Measurements from ENCODE around the gene PHTF1.

The PHTF1 gene

DNA sequence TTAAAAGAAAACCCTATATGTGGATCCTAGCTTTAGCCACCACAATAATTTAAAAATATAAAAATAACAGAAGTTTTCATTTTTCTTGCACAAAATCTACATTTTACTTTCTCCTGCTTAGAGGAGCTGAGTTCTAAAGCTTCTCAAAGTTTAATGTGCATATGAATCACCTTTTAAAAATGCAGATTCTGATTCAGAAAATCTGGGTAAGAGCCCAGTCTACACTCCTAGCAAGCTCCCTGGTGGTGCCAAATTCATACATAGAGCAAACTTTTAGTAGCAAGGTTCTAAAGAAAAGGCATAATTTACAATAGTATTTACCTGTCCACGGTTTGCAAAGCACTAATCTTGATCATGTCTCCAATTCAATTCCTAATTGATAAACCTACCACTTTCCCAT is 33.7 kb upstream of the PHTF1 start:
- no peak for TF ChIP-seq CREB1 (IDR thresholded peaks at IDR 0.05; ENCODE audit: low read depth)
- no peak for TF ChIP-seq EP300 (IDR thresholded peaks at IDR 0.05; ENCODE audit: borderline replicate concordance)
- TF ChIP-seq, protein P1, sequence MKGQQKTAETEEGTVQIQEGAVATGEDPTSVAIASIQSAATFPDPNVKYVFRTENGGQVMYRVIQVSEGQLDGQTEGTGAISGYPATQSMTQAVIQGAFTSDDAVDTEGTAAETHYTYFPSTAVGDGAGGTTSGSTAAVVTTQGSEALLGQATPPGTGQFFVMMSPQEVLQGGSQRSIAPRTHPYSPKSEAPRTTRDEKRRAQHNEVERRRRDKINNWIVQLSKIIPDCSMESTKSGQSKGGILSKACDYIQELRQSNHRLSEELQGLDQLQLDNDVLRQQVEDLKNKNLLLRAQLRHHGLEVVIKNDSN (IDR thresholded peaks at IDR 0.05) = no peak
- TF ChIP-seq RAD21 (IDR thresholded peaks at IDR 0.05; ENCODE audit: low read depth) = no peak
- no peak for TF ChIP-seq TCF12 (IDR thresholded peaks at IDR 0.05; ENCODE audit: low read depth)
- no peak for TF ChIP-seq ZBTB7A (IDR thresholded peaks at IDR 0.05; ENCODE audit: low read depth)
- no peak for TF ChIP-seq REST (IDR thresholded peaks at IDR 0.05; ENCODE audit: low read depth)
- no peak for TF ChIP-seq EGR1 (IDR thresholded peaks at IDR 0.05)
- TF ChIP-seq, protein P2, sequence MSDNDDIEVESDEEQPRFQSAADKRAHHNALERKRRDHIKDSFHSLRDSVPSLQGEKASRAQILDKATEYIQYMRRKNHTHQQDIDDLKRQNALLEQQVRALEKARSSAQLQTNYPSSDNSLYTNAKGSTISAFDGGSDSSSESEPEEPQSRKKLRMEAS (IDR thresholded peaks at IDR 0.05) = no peak
- no peak for TF ChIP-seq YY1 (IDR thresholded peaks at IDR 0.05; ENCODE audit: low read depth)
- no peak for TF ChIP-seq NFIC (IDR thresholded peaks at IDR 0.05)
- no peak for TF ChIP-seq TAF1 (IDR thresholded peaks at IDR 0.05; ENCODE audit: low read depth)
- no peak for TF ChIP-seq FOXM1 (IDR thresholded peaks at IDR 0.05; ENCODE audit: borderline replicate concordance, low read depth)
- TF ChIP-seq CEBPB (IDR thresholded peaks at IDR 0.05) = no peak
- no peak for TF ChIP-seq TEAD4 (IDR thresholded peaks at IDR 0.05)

GRCh38 chr1:113792471-113792870 is 33.2 kb upstream of the PHTF1 start:
- TF ChIP-seq YY1 (IDR thresholded peaks at IDR 0.05; ENCODE audit: low read depth) (no peak), REST (IDR thresholded peaks at IDR 0.05; ENCODE audit: low read depth) (no peak), CEBPB (IDR thresholded peaks at IDR 0.05) (no peak), RAD21 (IDR thresholded peaks at IDR 0.05; ENCODE audit: low read depth) (no peak), TEAD4 (IDR thresholded peaks at IDR 0.05) (no peak)

- TF ChIP-seq EP300 (IDR thresholded peaks at IDR 0.05; ENCODE audit: borderline replicate concordance) = no peak
- TF ChIP-seq CEBPB (IDR thresholded peaks at IDR 0.05) = peak; percentile 51
Measured at GRCh38 chr1:113788802-113789201, 29.5 kb upstream of the PHTF1 start.

GRCh38 chr1:113787663-113788062 is 28.4 kb upstream of the PHTF1 start:
- TF ChIP-seq TAF1 (IDR thresholded peaks at IDR 0.05; ENCODE audit: low read depth) (no peak), EP300 (IDR thresholded peaks at IDR 0.05; ENCODE audit: borderline replicate concordance) (no peak), CEBPB (IDR thresholded peaks at IDR 0.05) (no peak), FOXM1 (IDR thresholded peaks at IDR 0.05; ENCODE audit: borderline replicate concordance, low read depth) (no peak), ZBTB7A (IDR thresholded peaks at IDR 0.05; ENCODE audit: low read depth) (no peak), REST (IDR thresholded peaks at IDR 0.05; ENCODE audit: low read depth) (no peak), TEAD4 (IDR thresholded peaks at IDR 0.05) (no peak), NFIC (IDR thresholded peaks at IDR 0.05) (no peak), CREB1 (IDR thresholded peaks at IDR 0.05; ENCODE audit: low read depth) (no peak), YY1 (IDR thresholded peaks at IDR 0.05; ENCODE audit: low read depth) (no peak), EGR1 (IDR thresholded peaks at IDR 0.05) (no peak), RAD21 (IDR thresholded peaks at IDR 0.05; ENCODE audit: low read depth) (no peak), TCF12 (IDR thresholded peaks at IDR 0.05; ENCODE audit: low read depth) (no peak)
- TF ChIP-seq, protein P2 (IDR thresholded peaks at IDR 0.05) = no peak
- TF ChIP-seq, protein P1 (IDR thresholded peaks at IDR 0.05) = no peak

DNA sequence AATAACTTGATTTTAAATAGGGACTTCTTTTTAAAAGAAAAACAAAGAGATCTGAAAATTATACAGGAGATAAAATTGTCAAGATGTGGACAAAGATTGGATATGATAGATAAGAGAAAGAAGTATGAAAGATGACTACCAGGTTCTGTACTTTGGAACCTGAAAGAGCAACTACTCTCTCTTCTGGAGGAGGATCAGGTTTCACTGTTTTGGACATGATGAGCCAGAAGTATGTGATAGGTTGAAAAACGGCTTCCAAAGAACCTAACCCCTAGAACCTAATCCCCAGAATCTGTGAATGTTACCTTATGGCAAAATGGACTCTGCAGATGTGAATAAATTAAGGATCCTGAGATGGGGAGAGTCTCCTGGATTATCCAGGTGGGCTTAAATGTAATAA is 26.8 kb upstream of the PHTF1 start:
- TF ChIP-seq FOXM1 (IDR thresholded peaks at IDR 0.05; ENCODE audit: borderline replicate concordance, low read depth) (no peak), CREB1 (IDR thresholded peaks at IDR 0.05; ENCODE audit: low read depth) (no peak), REST (IDR thresholded peaks at IDR 0.05; ENCODE audit: low read depth) (no peak), TAF1 (IDR thresholded peaks at IDR 0.05; ENCODE audit: low read depth) (no peak), YY1 (IDR thresholded peaks at IDR 0.05; ENCODE audit: low read depth) (no peak), EP300 (IDR thresholded peaks at IDR 0.05; ENCODE audit: borderline replicate concordance) (no peak), ZBTB7A (IDR thresholded peaks at IDR 0.05; ENCODE audit: low read depth) (no peak), TCF12 (IDR thresholded peaks at IDR 0.05; ENCODE audit: low read depth) (no peak), CEBPB (IDR thresholded peaks at IDR 0.05) (no peak), NFIC (IDR thresholded peaks at IDR 0.05) (no peak), RAD21 (IDR thresholded peaks at IDR 0.05; ENCODE audit: low read depth) (no peak), EGR1 (IDR thresholded peaks at IDR 0.05) (no peak), TEAD4 (IDR thresholded peaks at IDR 0.05) (no peak)
- TF ChIP-seq, protein P2 (IDR thresholded peaks at IDR 0.05) = no peak
